ENCODE measurements around the gene SIRT4. TPM values are rescaled to one million over a fixed set of nuclear protein-coding genes. Genes with fewer than 3 reads are reported as not detected.

The SIRT4 gene
- total RNA-seq, 1 donor from 2014 or later: not detected

GRCh38 chr12:120321382-120322202 is 19.5 kb downstream of the SIRT4 start:
- intact Hi-C loops (cut with DNase I): no loop called here
- peaks cover 6% of the 10 kb centered on the region for H3K4me1 ChIP-seq
- no peaks in the 10 kb centered on the region for H3K27me3 ChIP-seq
- H3K27ac ChIP-seq: no peak overlapping the region
- H3K9me3 ChIP-seq: no peaks in the 10 kb centered on the region
- H3K36me3 ChIP-seq: no peaks in the 10 kb centered on the region
- no peak for DNase-seq (ENCODE audit: extremely low spot score in 2 of 2)
- no peak overlapping the region for H3K4me3 ChIP-seq
- no peak for TF ChIP-seq POLR2AphosphoS5 (IDR thresholded peaks at IDR 0.05; ENCODE audit: insufficient read depth in 1 of 2, low read depth in 1 of 2)
- TF ChIP-seq POLR2A (IDR thresholded peaks at IDR 0.05): no peak
- TF ChIP-seq, protein P1, sequence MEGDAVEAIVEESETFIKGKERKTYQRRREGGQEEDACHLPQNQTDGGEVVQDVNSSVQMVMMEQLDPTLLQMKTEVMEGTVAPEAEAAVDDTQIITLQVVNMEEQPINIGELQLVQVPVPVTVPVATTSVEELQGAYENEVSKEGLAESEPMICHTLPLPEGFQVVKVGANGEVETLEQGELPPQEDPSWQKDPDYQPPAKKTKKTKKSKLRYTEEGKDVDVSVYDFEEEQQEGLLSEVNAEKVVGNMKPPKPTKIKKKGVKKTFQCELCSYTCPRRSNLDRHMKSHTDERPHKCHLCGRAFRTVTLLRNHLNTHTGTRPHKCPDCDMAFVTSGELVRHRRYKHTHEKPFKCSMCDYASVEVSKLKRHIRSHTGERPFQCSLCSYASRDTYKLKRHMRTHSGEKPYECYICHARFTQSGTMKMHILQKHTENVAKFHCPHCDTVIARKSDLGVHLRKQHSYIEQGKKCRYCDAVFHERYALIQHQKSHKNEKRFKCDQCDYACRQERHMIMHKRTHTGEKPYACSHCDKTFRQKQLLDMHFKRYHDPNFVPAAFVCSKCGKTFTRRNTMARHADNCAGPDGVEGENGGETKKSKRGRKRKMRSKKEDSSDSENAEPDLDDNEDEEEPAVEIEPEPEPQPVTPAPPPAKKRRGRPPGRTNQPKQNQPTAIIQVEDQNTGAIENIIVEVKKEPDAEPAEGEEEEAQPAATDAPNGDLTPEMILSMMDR (IDR thresholded peaks at IDR 0.05): no peak

DNA sequence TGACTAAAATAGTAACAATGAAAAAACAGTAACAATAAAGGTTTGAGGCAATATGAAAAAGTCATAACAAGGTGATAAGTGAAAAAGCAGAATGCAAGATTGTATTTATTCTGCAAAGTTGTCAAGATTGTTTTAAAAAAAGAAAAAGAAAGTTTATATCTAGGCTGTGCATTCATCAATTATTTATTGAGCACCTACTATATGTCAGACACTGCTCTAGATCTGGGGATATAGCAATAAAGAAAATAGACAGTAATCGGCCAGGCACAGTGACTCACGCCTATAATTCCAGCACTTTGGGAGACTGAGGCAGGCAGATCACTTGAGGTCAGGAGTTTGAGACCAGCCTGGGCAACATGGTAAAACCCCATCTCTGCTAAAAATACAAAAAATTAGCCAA is 21.7 kb downstream of the SIRT4 start:
- intact Hi-C loops (cut with DNase I): no loop called here
- Histone ChIP-seq H3K4me3 (no peak overlapping the region), H3K4me1 (no peaks in the 10 kb centered on the region), H3K36me3 (no peaks in the 10 kb centered on the region), H3K27ac (no peak overlapping the region), H3K27me3 (no peaks in the 10 kb centered on the region), H3K9me3 (no peaks in the 10 kb centered on the region)
- DNase-seq (ENCODE audit: extremely low spot score in 2 of 2): no peak
- no peak for TF ChIP-seq POLR2A (IDR thresholded peaks at IDR 0.05)

DNA sequence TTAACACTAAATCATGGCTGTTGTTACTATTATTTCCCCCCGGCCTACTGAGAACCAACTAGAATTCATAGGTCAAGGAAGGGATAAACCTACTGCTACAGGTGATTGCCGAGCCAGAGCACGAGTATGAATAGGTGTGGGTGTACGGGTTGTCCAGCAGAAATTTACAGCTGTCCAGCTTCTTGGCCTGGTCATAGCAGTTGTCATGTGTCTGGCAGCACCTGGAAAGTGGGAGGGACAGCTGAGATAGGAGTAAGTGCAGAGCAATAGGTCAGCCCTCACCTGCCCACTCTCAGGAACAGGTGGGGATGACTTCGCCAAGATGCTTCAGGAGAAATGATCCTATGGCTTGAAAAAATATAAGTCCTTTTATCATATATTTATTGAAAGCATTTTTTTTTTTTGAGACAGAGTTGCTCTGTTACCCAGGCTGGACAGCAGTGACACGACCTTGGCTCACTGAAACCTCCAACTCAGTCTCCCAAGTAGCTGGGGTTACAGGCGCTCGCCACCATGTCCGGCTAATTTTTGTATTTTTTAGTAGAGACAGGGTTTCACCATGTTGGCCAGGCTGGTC is 22.8 kb downstream of the SIRT4 start:
- intact Hi-C loops (cut with DNase I): no loop called here
- no peaks in the 10 kb centered on the region for H3K27me3 ChIP-seq

DNA sequence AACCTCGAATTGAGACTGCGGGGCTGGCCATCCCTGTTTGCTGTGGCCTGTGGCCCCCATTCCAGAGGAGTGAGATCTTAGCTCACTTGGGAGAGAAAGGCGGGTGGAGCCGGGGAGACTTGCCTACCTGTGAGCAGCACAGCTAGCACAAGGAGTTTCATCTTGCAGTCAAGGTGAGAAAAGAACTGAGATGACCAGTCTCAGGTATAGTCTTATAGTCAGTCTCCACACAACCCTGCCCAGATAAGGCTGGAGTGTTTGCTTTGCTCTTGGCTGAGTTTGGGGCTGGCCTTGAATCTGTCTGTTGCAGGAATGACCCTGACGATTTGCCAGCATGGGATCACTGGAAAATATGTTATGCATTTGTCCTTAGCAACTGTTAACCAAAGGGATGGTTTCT is 25.5 kb downstream of the SIRT4 start, which contains the start of gene PLA2G1B:
PLA2G1B (minus strand) TSS at position 187 of the 400 bp plus-strand sequence; CDS start at position 161, 26 bp downstream.
- no peak for DNase-seq (ENCODE audit: extremely low spot score in 2 of 2)
- H3K4me3 ChIP-seq: no peak within 1 kb of the TSS
- TF ChIP-seq, protein P1 (IDR thresholded peaks at IDR 0.05): no peak
- TF ChIP-seq POLR2AphosphoS5 (IDR thresholded peaks at IDR 0.05; ENCODE audit: insufficient read depth in 1 of 2, low read depth in 1 of 2) (no peak), POLR2A (IDR thresholded peaks at IDR 0.05) (no peak)
- no peaks in the 10 kb centered on the region for H3K27me3 ChIP-seq
- no peaks in the 10 kb centered on the region for H3K36me3 ChIP-seq
- intact Hi-C loops (cut with DNase I): no loop called here
- H3K4me1 ChIP-seq: no peaks in the 10 kb centered on the region
- H3K9me3 ChIP-seq: no peaks in the 10 kb centered on the region
- no peak within 1 kb of the TSS for H3K27ac ChIP-seq

More for the DNA sequence above, 22.8 kb downstream of the SIRT4 start:
- no peak for DNase-seq (ENCODE audit: extremely low spot score in 2 of 2)
- no peaks in the 10 kb centered on the region for H3K36me3 ChIP-seq
- no peak overlapping the region for H3K27ac ChIP-seq
- H3K4me1 ChIP-seq: no peaks in the 10 kb centered on the region
- no peak overlapping the region for H3K4me3 ChIP-seq
- H3K9me3 ChIP-seq: no peaks in the 10 kb centered on the region
- no peak for TF ChIP-seq POLR2AphosphoS5 (IDR thresholded peaks at IDR 0.05; ENCODE audit: insufficient read depth in 1 of 2, low read depth in 1 of 2)
- TF ChIP-seq POLR2A (IDR thresholded peaks at IDR 0.05): no peak
- TF ChIP-seq, protein P1 (IDR thresholded peaks at IDR 0.05): no peak

GRCh38 chr12:120328228-120328627 is 26.1 kb downstream of the SIRT4 start:
- TF ChIP-seq POLR2AphosphoS5 (IDR thresholded peaks at IDR 0.05; ENCODE audit: insufficient read depth in 1 of 2, low read depth in 1 of 2) (no peak), POLR2A (IDR thresholded peaks at IDR 0.05) (no peak)
- TF ChIP-seq, protein P1 (IDR thresholded peaks at IDR 0.05): no peak
- Histone ChIP-seq H3K4me1 (no peaks in the 10 kb centered on the region), H3K9me3 (no peaks in the 10 kb centered on the region), H3K27me3 (no peaks in the 10 kb centered on the region), H3K27ac (no peak overlapping the region), H3K36me3 (no peaks in the 10 kb centered on the region), H3K4me3 (no peak overlapping the region)
- no peak for DNase-seq (ENCODE audit: extremely low spot score in 2 of 2)
- intact Hi-C loops (cut with DNase I): no loop called here

Data from vagina (tissue), 2 donors.